HEK293 (cell line): Measurements from ENCODE around the gene AKAP9.

Experiments
- OVOL3 ChIP-seq: fragments of 450-650 bp; formaldehyde crosslinking; IDR thresholded peaks from 2 replicates; pipeline ENCODE4 v1.5.1; 2016; ENCODE audit warnings: missing biosample characterization, missing genetic modification characterization
- ZNF133 ChIP-seq: fragments of 450-650 bp; formaldehyde crosslinking; IDR thresholded peaks from 2 replicates; pipeline ENCODE4 v1.5.1; 2016; ENCODE audit warnings: missing biosample characterization, missing genetic modification characterization
- ZNF221 ChIP-seq: fragments of 450-650 bp; formaldehyde crosslinking; IDR thresholded peaks from 2 replicates; pipeline ENCODE4 v1.5.1; 2017; ENCODE audit warnings: missing biosample characterization, missing genetic modification characterization, borderline replicate concordance
- ZNF501 ChIP-seq: fragments of 450-650 bp; formaldehyde crosslinking; IDR thresholded peaks from 2 replicates; pipeline ENCODE4 v1.5.1; 2016; ENCODE audit warnings: missing biosample characterization, missing genetic modification characterization
- ZNF510 ChIP-seq: fragments of 450-650 bp; formaldehyde crosslinking; IDR thresholded peaks from 2 replicates; pipeline ENCODE4 v1.5.1; 2018; ENCODE audit warnings: mild to moderate bottlenecking, missing genetic modification characterization, missing biosample characterization; ENCODE audit not compliant: insufficient replicate concordance
- ZNF560 ChIP-seq: fragments of 450-650 bp; formaldehyde crosslinking; IDR thresholded peaks from 2 replicates; pipeline ENCODE4 v1.5.1; 2017; ENCODE audit warnings: missing biosample characterization, missing genetic modification characterization, borderline replicate concordance
- ZNF658 ChIP-seq: fragments of 450-650 bp; formaldehyde crosslinking; IDR thresholded peaks from 2 replicates; pipeline ENCODE4; 2016; ENCODE audit warnings: missing biosample characterization, missing genetic modification characterization
- ZNF664 ChIP-seq: fragments of 450-650 bp; formaldehyde crosslinking; IDR thresholded peaks from 2 replicates; pipeline ENCODE4 v1.5.1; 2016; ENCODE audit warnings: missing biosample characterization, missing genetic modification characterization
- ZNF701 ChIP-seq: fragments of 450-650 bp; formaldehyde crosslinking; IDR thresholded peaks from 2 replicates; pipeline ENCODE4 v1.5.1; 2016; ENCODE audit warnings: missing biosample characterization, missing genetic modification characterization
- ZNF792 ChIP-seq: fragments of 450-650 bp; formaldehyde crosslinking; IDR thresholded peaks from 2 replicates; pipeline ENCODE4 v1.5.1; 2016; ENCODE audit warnings: missing biosample characterization, missing genetic modification characterization
- ZNF843 ChIP-seq: fragments of 450-650 bp; formaldehyde crosslinking; IDR thresholded peaks from 2 replicates; pipeline ENCODE4 v1.5.1; 2016; ENCODE audit warnings: missing biosample characterization, missing genetic modification characterization
- ZSCAN16 ChIP-seq: fragments of 450-650 bp; formaldehyde crosslinking; IDR thresholded peaks from 2 replicates; pipeline ENCODE4 v1.5.1; 2016; ENCODE audit warnings: missing biosample characterization, missing genetic modification characterization
- TF ChIP-seq, protein P1 (sequence below): fragments of 450-650 bp; formaldehyde crosslinking; IDR thresholded peaks from 2 replicates; pipeline ENCODE4 v1.5.1; 2016; ENCODE audit warnings: missing biosample characterization, missing genetic modification characterization
- TF ChIP-seq, protein P2 (sequence below): fragments of 450-650 bp; formaldehyde crosslinking; IDR thresholded peaks from 2 replicates; pipeline ENCODE4 v1.5.1; 2017; ENCODE audit warnings: missing biosample characterization, missing genetic modification characterization
- TF ChIP-seq, protein P3 (sequence below): fragments of 450-650 bp; formaldehyde crosslinking; IDR thresholded peaks from 2 replicates; pipeline ENCODE4 v1.5.0; 2017; ENCODE audit warnings: missing biosample characterization, missing genetic modification characterization, borderline replicate concordance
- TF ChIP-seq, protein P4 (sequence below): fragments of 450-650 bp; formaldehyde crosslinking; IDR thresholded peaks from 2 replicates; pipeline ENCODE4 v1.5.1; 2016; ENCODE audit warnings: missing biosample characterization, missing genetic modification characterization
- TF ChIP-seq, protein P5 (sequence below): fragments of 450-650 bp; formaldehyde crosslinking; IDR thresholded peaks from 2 replicates; pipeline ENCODE4 v1.5.1; 2017; ENCODE audit warnings: missing biosample characterization, mild to moderate bottlenecking, missing genetic modification characterization, moderate library complexity
- TF ChIP-seq, protein P6 (sequence below): fragments of 450-650 bp; formaldehyde crosslinking; IDR thresholded peaks from 2 replicates; pipeline ENCODE4 v1.5.1; 2016; ENCODE audit warnings: missing biosample characterization, missing genetic modification characterization
- TF ChIP-seq, protein P7 (sequence below): IDR thresholded peaks from 2 replicates; pipeline ENCODE4 v1.6.1; 2011; ENCODE audit warnings: mild to moderate bottlenecking, low read depth, low read length, borderline replicate concordance
- TF ChIP-seq, protein P8 (sequence below): fragments of 450-650 bp; formaldehyde crosslinking; conservative IDR thresholded peaks from 2 replicates; pipeline ENCODE4 v1.5.1; 2016; ENCODE audit warnings: low read depth, missing biosample characterization, missing genetic modification characterization

The AKAP9 gene

DNA sequence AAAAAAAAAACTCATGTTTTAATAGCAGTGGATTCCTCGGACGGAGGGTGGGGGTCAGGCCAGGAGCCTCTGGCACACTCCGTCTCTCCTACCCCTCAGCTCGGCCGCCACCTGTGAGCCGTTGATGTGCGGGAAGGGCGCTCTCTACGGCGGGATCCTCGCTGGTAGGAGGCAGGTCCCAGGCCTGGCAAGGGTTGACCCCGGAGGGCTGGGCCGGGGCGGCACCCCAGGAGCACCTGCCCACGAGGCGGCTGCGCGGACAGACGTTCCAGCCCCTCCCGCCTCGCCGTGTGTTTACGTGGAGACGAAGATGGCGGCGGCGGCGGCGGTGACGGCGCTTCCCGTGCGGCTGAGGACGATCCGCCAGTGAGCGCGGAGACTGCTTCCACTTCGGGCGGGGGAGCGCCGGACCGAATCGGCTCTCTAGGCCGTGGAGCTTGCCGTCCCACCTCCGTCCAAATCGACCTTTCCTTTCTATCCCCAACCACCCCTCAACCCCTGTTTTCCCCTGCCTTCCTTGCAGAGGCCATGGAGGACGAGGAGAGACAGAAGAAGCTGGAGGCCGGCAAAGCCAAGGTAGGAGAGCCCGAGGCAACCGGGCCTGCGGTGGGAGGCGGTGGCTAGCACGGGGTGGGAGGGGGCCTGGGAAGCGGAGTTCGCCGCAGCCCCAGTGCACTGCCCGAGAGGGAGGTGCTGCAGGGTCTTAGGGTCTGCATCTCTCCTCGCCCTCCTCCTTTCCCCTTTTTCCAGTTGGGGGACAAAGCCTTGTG, at the start of gene AKAP9 (continued):
- TF ChIP-seq, protein P1, sequence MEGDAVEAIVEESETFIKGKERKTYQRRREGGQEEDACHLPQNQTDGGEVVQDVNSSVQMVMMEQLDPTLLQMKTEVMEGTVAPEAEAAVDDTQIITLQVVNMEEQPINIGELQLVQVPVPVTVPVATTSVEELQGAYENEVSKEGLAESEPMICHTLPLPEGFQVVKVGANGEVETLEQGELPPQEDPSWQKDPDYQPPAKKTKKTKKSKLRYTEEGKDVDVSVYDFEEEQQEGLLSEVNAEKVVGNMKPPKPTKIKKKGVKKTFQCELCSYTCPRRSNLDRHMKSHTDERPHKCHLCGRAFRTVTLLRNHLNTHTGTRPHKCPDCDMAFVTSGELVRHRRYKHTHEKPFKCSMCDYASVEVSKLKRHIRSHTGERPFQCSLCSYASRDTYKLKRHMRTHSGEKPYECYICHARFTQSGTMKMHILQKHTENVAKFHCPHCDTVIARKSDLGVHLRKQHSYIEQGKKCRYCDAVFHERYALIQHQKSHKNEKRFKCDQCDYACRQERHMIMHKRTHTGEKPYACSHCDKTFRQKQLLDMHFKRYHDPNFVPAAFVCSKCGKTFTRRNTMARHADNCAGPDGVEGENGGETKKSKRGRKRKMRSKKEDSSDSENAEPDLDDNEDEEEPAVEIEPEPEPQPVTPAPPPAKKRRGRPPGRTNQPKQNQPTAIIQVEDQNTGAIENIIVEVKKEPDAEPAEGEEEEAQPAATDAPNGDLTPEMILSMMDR, result no peak
- TF ChIP-seq ZNF133 (tag by site-specific recombination), result no peak
- no peak for TF ChIP-seq ZNF658 (tag by site-specific recombination)
- no peak for TF ChIP-seq ZSCAN16
- TF ChIP-seq ZNF701 (tag by site-specific recombination), result no peak
- TF ChIP-seq, protein P2, sequence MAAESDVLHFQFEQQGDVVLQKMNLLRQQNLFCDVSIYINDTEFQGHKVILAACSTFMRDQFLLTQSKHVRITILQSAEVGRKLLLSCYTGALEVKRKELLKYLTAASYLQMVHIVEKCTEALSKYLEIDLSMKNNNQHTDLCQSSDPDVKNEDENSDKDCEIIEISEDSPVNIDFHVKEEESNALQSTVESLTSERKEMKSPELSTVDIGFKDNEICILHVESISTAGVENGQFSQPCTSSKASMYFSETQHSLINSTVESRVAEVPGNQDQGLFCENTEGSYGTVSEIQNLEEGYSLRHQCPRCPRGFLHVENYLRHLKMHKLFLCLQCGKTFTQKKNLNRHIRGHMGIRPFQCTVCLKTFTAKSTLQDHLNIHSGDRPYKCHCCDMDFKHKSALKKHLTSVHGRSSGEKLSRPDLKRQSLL (tag by site-specific recombination), result no peak
- no peak for TF ChIP-seq ZNF664
- no peak for TF ChIP-seq ZNF510
- TF ChIP-seq ZNF501 (tag by site-specific recombination), result peak; percentile 92
- no peak for TF ChIP-seq OVOL3 (tag by site-specific recombination)
- 0 out of 2 replicates have a peak, but pooled peaks have one; percentile 35 for TF ChIP-seq ZNF792
- TF ChIP-seq, protein P3, sequence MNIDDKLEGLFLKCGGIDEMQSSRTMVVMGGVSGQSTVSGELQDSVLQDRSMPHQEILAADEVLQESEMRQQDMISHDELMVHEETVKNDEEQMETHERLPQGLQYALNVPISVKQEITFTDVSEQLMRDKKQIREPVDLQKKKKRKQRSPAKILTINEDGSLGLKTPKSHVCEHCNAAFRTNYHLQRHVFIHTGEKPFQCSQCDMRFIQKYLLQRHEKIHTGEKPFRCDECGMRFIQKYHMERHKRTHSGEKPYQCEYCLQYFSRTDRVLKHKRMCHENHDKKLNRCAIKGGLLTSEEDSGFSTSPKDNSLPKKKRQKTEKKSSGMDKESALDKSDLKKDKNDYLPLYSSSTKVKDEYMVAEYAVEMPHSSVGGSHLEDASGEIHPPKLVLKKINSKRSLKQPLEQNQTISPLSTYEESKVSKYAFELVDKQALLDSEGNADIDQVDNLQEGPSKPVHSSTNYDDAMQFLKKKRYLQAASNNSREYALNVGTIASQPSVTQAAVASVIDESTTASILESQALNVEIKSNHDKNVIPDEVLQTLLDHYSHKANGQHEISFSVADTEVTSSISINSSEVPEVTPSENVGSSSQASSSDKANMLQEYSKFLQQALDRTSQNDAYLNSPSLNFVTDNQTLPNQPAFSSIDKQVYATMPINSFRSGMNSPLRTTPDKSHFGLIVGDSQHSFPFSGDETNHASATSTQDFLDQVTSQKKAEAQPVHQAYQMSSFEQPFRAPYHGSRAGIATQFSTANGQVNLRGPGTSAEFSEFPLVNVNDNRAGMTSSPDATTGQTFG (tag by site-specific recombination), result no peak
- peak; percentile 55; the same call in 1 of the 2 replicates for TF ChIP-seq ZNF843 (tag by site-specific recombination)
- TF ChIP-seq, protein P4, sequence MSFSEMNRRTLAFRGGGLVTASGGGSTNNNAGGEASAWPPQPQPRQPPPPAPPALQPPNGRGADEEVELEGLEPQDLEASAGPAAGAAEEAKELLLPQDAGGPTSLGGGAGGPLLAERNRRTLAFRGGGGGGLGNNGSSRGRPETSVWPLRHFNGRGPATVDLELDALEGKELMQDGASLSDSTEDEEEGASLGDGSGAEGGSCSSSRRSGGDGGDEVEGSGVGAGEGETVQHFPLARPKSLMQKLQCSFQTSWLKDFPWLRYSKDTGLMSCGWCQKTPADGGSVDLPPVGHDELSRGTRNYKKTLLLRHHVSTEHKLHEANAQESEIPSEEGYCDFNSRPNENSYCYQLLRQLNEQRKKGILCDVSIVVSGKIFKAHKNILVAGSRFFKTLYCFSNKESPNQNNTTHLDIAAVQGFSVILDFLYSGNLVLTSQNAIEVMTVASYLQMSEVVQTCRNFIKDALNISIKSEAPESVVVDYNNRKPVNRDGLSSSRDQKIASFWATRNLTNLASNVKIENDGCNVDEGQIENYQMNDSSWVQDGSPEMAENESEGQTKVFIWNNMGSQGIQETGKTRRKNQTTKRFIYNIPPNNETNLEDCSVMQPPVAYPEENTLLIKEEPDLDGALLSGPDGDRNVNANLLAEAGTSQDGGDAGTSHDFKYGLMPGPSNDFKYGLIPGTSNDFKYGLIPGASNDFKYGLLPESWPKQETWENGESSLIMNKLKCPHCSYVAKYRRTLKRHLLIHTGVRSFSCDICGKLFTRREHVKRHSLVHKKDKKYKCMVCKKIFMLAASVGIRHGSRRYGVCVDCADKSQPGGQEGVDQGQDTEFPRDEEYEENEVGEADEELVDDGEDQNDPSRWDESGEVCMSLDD (tag by site-specific recombination), result peak; percentile 76; the same call in 1 of the 2 replicates
- no peak for TF ChIP-seq ZNF560 (tag by site-specific recombination)
- TF ChIP-seq, protein P5, sequence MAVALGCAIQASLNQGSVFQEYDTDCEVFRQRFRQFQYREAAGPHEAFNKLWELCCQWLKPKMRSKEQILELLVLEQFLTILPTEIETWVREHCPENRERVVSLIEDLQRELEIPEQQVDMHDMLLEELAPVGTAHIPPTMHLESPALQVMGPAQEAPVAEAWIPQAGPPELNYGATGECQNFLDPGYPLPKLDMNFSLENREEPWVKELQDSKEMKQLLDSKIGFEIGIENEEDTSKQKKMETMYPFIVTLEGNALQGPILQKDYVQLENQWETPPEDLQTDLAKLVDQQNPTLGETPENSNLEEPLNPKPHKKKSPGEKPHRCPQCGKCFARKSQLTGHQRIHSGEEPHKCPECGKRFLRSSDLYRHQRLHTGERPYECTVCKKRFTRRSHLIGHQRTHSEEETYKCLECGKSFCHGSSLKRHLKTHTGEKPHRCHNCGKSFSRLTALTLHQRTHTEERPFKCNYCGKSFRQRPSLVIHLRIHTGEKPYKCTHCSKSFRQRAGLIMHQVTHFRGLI (tag by site-specific recombination), result no peak
- no peak for TF ChIP-seq ZNF221 (tag by site-specific recombination)
- TF ChIP-seq, protein P6, sequence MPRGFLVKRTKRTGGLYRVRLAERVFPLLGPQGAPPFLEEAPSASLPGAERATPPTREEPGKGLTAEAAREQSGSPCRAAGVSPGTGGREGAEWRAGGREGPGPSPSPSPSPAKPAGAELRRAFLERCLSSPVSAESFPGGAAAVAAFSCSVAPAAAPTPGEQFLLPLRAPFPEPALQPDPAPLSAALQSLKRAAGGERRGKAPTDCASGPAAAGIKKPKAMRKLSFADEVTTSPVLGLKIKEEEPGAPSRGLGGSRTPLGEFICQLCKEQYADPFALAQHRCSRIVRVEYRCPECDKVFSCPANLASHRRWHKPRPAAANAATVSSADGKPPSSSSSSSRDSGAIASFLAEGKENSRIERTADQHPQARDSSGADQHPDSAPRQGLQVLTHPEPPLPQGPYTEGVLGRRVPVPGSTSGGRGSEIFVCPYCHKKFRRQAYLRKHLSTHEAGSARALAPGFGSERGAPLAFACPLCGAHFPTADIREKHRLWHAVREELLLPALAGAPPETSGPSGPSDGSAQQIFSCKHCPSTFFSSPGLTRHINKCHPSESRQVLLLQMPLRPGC (tag by site-specific recombination), result no peak
- TF ChIP-seq, protein P7, sequence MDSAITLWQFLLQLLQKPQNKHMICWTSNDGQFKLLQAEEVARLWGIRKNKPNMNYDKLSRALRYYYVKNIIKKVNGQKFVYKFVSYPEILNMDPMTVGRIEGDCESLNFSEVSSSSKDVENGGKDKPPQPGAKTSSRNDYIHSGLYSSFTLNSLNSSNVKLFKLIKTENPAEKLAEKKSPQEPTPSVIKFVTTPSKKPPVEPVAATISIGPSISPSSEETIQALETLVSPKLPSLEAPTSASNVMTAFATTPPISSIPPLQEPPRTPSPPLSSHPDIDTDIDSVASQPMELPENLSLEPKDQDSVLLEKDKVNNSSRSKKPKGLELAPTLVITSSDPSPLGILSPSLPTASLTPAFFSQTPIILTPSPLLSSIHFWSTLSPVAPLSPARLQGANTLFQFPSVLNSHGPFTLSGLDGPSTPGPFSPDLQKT, result no peak
- TF ChIP-seq, protein P8, sequence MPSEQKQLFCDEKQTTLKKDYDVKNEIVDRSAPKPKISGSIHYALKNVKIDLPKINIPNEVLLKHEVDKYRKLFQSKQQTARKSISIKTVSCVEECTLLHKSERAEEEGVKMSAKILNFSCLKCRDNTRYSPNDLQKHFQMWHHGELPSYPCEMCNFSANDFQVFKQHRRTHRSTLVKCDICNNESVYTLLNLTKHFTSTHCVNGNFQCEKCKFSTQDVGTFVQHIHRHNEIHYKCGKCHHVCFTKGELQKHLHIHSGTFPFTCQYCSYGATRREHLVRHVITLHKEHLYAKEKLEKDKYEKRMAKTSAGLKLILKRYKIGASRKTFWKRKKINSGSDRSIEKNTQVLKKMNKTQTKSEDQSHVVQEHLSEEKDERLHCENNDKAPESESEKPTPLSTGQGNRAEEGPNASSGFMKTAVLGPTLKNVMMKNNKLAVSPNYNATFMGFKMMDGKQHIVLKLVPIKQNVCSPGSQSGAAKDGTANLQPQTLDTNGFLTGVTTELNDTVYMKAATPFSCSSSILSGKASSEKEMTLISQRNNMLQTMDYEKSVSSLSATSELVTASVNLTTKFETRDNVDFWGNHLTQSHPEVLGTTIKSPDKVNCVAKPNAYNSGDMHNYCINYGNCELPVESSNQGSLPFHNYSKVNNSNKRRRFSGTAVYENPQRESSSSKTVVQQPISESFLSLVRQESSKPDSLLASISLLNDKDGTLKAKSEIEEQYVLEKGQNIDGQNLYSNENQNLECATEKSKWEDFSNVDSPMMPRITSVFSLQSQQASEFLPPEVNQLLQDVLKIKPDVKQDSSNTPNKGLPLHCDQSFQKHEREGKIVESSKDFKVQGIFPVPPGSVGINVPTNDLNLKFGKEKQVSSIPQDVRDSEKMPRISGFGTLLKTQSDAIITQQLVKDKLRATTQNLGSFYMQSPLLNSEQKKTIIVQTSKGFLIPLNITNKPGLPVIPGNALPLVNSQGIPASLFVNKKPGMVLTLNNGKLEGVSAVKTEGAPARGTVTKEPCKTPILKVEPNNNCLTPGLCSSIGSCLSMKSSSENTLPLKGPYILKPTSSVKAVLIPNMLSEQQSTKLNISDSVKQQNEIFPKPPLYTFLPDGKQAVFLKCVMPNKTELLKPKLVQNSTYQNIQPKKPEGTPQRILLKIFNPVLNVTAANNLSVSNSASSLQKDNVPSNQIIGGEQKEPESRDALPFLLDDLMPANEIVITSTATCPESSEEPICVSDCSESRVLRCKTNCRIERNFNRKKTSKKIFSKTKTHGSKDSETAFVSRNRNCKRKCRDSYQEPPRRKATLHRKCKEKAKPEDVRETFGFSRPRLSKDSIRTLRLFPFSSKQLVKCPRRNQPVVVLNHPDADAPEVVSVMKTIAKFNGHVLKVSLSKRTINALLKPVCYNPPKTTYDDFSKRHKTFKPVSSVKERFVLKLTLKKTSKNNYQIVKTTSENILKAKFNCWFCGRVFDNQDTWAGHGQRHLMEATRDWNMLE, result no peak
